ENCODE data around the gene FOXF1.

The FOXF1 gene

DNA sequence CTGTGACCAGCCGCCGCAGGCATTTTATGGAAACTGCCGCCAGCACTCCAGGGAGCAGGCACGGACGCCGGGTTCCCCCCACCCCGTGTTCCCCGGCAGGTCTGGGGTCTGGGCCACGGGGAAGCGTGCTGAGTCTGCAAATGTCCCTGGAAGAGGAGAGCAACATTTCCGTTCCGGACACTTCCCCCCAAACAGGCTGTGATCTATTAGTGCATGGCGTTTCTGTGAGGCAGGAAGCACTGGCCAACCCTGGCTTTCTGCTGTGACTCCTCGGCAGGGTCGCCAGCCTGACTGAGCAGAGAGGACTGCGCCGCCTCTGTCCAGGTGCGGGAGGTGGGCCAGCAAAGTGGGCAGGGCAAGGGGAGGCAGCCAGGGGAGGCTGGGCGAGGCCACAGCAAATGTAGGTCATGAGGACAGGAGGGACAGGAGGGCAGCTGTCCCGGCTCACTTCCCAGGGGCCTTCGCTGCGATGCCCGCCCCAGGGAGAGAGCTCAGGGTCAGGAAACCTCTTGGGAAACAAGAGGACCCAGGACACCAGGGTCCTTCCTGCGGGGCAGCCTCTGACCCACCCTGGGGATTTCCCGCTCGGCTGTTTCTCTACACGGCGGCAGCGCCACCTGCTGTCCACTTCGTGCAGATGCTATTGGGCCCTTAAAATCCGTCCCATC lies 9.5 kb downstream of the FOXF1 start:
- DNase-seq = peak; percentile 57

DNA sequence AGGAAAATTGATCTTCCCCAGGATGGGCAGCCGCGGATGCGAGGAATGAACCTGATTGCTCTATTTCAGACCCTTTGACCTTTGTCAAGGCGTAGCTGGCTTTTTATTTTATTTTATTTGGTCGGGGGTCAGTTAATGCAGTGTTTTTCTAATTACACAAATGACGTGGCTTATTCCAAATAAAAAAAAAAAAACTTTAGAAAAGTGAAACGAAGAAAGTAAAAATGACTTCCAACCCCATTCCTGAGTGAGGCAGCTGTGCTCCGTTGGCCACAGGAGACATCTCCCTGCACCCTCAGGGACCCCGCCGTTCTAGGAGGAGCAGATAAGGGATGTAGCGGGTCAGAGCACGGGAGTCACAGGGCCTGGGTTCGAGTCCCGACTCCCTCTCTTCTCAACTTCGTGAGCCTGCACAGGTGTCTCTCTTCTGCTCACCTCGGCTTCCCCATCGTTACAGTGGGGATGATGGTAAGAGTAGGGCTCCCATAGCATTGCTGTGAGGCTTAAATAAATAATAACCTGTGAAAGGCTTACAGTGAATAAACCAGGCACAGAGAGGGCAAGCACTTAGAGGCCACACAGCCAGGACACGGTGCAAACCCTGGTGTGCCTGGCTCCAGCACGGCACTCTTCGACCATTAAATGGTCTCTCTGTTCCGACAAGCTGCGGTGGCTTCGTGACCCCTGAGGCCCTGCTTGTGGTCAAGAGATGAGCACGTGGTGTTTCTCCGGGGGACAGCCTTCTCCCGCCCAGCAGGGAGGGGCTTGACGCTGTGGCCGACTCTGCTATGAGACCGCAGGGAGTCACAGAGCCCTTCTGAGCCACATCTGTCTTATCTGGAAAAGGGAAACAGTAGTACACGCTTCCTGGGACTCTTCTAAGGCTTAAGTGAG lies 10.2 kb downstream of the FOXF1 start:
- no peak for DNase-seq

DNA sequence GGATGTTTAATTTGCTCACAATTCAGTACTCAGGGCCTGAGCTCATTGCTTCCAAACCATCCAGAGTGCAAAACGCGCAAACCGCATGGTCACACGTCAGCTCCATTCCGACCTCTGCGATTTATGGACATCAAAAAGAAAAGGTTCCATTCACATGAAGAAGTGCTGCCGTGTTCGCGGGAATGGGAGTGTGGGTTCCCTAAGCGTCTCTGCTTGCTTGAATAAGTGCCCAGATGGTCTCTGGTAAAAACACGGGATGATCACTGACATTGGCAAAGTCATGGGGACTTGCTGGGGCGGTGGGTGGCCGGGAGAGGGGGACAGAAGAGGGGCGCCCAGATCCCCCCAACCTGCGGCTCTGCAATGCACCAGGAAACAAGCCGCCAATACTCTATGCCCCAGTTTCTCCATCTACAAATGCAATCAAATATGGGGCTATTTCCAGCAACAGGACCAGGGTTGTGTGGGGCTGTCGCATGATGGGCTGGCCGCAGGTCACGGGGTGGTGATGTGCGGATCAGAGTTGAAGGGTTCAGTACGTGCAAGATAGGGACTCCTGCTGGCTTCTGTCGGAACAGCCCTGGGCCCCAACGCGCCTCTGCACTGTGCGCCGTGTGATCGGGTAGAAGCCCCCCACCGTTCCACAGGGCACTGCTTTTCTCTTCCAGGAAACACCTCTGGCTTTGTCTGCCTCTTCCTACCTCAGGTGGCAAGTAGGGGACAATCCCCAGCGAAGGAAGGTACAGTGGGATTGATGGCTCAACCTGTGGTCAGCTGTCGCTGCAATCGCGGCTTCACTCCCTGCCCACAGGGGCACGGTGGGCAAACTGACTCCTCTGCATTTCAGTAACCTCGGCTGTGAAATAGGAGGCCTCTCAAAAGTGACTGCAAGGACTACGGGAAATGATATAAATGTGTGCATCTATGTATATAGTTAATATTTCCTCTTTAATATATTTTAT lies 11.2 kb downstream of the FOXF1 start:
- no peak for DNase-seq

DNA sequence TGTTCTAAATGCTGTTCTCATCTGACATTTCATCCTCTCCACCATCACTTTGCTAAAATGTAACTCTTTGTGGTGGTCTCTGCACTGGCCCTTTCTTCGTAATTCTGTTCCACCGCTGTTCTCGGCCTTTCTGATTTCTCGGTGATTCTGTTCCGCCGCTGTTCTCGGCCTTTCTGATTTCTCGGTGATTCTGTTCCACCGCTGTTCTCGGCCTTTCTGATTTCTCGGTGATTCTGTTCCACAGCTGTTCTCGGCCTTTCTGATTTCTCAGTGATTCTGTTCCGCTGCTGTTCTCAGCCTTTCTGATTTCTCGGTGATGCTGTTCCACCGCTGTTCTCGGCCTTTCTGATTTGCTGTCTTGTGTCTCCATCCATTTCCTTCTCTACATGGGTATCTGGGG lies 12.3 kb downstream of the FOXF1 start:
- no peak for DNase-seq

DNA sequence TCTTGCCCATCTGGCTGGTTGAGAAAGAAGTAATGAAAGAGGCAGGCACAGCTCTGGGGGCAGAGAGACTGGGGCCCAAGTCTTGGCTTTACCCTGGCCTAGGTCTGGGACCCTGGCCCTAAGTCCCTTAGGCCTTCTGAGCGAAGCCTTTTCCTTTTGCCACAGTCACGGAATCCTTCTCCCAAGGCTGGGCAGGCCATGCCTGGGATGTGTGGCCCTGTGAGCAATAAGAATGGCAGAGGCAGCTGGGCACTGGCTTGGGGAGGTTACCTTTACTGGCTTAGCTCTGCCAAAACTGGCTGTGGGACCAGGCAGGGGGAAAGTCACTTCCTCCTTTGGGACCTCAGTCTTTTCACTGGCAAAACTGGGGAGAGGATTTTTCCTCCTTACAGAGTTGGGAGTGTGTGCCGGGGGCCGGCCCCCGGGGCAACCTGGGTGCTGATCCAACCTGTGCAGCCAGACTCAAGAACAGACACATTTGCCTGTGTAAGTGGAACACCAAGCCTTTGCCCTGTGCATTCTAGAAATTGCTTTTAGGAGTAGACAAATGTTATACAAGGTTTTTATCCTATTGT lies 12.9 kb downstream of the FOXF1 start:
- no peak for DNase-seq

DNA sequence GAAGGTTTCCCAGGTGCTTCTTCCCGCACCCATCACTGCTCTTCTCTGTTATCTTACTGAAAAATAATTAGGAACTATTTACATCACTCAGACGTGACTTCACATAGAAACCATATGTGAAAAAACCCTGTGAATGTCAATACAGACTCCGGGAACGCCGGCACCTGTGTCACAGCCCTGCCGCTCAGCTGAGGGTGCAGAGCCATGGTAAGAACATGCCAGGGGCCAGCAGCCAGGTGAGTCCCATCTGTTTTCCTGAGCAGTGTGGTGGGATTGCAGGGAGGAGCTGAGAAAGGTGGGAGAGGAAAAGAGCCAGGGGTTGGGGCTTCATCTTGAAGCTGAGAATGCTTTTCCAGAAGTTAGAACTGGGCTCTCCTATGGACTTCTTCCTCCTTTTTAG lies 13.7 kb downstream of the FOXF1 start:
- DNase-seq = no peak

DNA sequence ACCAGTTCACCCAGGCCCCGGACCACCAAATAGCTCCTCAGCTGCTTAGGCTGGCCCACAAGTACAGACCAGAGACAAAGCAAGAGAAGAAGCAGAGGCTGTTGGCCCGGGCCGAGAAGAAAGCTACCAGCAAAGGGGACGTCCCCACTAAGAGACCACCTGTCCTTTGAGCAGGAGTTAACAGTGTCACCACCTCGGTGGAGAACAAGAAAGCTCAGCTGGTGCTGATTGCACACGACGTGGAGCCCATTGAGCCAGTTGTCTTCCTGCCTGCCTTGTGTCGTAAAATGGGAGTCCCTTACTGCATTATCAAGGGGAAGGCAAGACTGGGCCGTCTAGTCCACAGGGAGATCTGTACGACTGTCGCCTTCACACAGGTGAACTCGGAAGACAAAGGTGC lies 15.4 kb downstream of the FOXF1 start:
- no peak for DNase-seq

DNA sequence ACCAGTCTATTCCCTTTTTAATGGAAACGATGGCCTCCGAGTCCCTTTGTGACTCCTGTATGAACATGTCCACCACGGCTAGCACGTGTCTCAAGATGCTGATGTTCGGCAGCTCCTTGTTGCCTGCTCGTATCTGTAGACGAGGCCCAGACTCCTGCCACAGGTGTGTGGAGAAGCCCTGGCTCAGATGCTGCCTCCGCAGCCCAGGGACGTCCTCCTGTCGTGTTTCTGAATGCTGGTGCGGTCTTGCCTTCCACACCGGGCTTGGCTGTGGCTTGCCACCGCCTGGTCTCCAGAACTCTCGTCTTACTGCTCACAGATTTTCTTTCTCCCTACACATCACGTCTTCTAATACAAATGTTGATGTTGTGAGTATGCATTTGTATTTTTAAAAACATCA lies 17.0 kb downstream of the FOXF1 start:
- no peak for DNase-seq

DNA sequence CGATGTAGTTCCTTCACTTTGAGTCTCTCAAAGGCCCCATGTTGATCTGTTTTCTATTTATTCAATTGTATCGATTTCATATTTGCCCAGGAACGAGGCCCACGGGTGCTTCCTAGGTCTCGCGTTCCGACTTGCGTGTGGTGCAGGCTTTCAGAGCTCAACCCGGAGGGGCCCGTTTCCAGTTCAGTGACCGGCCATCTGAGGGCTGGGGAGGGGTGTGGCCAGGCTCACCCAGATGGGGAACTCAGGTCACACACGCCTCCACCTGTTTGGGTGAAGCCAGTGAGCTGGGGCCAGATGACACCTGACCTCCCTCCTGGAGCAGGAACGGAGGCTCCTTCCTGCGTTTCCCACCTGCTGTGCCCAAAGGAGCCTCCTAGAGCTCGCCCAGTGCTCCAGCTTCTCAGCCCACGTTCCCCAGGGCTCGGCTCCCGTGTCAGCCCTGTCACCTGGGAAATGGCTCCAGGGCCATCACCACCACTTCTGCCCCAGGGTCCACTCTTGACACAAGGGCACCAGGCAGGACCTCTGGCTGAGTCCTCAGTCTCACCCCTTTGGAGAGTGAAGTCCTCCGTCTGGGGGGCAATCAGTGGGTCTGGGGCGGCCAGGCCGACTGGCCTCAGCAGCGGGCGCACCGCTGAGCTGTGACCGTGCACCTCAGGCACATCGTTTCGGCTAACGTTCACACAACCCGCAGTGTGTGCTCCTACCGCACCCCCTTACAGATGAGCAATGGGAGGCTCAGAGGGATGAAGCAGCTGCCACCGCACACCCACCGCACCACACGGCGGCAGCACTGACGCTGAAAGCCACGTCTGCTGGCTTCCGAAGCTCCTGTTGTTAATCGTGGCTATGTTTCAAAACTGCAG lies 18.0 kb downstream of the FOXF1 start:
- DNase-seq = no peak

DNA sequence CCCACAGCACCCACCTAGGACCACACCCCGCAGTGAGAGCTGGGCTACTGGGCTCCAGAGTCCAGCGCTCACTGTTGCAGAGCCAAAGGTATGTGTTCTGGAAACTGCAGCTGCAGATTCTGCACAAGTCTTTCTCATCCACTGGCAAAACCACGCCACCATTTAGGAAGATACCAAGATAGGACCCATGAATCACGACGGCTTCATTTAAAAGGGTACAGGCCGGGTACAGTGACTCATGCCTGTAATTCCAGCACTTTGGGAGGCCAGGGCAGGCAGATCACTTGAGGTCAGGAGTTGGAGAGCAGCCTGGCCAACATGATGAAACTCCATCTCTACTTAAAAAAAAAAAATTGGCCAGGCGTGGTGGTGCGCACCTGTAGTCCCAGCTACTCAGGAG lies 18.8 kb downstream of the FOXF1 start:
- no peak for DNase-seq

DNA sequence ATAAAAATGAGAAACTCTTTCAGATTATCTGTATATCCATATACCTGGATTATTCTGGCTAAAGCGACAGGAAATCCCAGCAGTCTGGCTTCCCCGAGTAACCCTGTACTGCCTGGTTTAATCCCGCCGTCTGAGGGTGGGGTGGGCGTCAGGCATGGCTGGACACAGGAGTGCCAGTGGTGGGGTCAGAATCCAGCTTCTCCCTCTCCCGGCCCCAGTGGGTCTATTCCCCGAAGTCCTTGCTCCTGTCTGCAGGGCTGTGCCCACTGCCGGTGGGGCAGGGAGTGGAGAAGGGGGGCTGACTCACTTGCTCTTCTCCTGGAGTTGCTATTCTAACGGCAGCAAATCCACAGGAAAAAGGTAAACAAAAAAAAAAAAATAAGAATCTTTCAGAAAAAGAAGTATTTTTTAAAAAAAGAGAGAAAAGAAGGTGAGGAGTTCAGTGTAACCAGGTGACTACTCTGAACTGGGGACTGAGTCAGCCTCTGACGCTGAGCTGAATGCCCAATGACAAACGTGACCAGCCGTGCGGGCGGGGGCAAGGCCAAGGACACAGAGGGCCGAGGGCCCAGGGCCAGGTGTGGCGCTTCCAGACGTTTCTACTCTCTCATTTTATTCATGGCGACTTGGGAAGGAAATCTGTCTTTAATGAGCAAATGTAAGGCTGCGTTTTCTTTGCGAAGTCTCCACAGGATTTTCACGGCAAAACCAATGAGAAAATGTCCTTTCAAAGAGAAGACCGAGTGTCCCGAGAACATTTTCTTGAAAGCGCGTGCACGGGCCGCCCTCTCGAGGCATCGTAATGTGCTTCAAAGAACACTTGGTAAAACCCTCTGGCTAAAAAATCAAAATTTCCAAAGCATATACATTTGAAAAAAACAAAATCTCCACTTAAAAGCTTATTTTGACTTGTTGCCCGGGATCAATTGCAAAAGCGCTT lies 20.2 kb downstream of the FOXF1 start:
- DNase-seq = no peak

DNA sequence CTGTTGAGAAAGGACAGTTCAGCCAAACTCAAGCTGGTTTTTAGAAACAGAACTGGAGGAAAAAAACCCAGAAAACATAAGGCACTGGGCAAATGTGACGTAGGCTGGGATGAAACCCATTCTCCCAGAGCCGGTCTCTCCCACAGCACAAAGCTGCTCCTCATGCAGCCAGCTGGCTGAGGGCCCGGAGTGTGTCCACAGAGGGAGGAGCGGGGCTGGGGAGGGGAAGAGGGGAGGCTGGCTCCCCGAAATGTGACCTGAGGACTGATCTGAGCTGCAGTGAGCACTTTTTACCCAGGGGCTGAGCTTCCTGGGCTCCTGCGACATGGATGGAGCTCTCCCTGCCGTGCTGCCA lies 20.8 kb downstream of the FOXF1 start:
- DNase-seq = no peak

DNA sequence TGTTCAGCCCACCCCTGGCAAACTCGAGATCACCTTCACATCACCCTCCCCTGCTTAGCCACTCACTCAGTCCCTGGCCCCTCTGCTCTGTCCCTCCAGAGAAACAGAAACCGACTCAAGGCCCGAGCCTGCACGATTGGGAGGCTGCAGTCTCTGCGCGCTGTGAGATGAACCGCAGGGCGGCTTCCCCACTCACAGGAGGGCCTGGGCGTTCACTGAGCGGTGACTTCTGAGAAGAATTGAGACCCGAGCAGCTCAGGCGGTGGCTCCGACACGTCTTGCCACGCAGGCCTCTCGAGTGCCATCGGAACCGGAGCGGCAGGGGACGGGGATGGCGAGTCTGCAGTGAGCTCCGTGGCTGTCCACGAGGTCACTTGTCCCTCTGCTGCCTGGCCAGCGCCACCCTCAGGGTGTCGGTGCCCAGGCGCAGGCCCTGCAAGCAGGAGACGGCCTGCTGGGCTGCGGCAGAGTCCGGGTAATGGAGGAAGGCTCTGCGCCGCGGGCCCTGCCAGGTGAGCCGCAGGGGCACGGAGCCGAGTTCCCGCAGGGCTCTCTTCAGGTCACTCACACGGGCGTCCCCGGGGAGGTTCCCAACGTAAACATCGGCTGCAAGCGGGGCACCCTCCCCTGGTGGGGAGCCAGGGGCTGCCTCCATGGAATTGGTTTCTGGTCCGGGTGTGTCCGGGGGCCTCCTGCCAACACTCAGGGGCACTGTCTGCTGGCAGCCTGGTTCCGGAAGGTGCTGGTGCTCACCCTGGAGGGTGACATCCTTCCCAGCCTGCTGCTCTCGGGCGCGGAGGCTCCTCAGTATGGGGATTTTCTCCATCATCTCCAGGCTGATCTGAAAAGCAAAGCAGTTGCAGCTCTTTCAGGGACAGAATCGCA lies 21.6 kb downstream of the FOXF1 start:
- DNase-seq = no peak

DNA sequence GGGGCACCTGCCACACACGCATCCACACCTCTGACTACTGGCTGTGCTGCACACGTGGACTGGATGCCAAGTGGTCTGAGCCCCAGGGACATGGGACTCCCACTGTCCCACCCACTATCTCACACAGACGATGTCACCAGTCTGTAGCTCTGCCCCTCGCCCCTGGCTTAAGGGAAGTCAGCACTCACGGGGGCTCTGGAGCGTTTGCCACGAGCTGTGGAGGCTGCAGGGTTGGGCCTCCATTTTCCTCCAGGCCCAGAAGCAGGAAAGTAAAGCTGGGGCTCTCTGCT lies 22.1 kb downstream of the FOXF1 start:
- no peak for DNase-seq

DNA sequence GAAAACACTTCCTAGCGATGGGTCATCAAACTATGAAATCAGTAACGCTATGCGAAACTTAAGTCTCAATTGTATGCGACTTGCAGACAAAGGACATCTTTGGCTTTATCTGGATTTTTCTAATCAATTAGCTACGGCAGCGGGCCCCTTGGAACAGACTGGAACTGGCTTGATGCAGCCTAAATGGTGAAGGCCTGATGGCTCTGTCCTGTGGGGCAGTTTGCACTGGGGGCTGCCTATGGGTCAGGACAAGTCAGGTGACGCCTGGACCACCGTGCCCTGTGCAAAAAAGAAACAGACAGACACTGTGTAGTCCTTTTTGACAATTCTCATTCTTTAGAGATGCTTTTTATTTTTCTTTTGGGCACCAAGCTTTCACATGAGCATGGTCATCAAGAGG lies 22.7 kb downstream of the FOXF1 start:
- no peak for DNase-seq

DNA sequence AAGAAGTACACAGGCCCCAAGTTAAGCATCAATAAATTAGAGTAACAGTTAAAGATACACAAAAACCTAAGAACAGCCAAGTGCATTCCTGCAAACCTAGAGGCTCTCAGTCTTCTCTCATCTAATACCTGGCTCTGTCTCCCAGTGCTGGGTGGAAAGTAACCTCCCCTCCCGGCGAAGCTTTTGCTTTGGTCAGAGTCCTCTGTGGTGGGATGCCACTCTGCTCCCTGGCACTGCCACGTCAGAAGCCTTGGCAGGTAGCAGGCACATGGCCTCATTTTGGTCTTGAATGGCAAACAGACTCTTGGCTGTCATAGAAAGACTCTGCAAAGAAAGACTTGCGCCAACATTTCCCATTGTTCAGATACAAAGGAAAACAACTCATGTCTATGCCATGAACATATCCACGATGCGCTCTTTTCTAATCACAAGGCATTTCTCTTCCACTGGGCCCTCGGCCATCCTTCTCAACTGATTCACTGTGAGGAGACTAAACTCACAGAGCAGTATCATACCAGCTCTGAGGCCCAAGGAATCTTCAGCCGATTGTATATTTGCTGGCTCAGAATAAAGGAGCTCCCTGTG lies 23.5 kb downstream of the FOXF1 start:
- DNase-seq = no peak

DNA sequence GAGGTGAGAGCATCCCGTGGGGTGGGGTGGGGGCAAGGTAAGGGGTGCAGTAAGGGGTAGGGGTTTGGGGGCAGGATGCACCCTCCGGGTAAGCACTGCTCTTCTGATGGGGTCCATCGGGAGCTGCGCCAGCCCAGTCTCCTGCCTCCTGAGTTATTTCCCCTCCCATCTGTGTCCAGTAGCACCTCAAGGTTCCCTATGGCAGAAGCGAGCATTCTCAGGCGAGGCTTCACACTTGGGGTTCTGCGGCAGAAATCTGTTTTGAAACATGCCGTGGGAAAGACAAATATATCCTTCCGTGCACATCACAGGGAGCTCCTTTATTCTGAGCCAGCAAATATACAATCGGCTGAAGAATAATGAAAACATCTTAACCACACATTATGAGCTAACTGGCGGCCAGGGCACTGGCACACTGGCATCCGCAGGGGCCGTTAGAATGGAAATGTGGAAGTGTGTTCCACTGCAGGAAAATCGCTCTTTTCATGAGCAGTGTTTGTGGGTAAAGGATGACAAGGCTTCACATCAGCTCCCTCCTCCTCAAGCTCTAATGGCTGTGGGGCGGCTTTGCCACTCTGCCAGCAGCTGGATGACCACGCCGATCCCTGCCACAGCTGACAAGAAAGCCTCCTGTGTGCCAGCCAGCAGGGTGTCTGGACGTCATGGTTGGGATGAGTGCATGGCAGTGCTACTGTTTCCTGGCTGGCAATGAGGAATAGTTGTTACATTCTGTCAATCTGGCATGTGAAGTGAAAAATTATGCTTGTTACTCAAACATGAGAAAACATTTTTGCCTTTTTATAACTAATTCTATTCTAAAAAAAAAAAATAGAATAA lies 24.7 kb downstream of the FOXF1 start:
- no peak for DNase-seq

DNA sequence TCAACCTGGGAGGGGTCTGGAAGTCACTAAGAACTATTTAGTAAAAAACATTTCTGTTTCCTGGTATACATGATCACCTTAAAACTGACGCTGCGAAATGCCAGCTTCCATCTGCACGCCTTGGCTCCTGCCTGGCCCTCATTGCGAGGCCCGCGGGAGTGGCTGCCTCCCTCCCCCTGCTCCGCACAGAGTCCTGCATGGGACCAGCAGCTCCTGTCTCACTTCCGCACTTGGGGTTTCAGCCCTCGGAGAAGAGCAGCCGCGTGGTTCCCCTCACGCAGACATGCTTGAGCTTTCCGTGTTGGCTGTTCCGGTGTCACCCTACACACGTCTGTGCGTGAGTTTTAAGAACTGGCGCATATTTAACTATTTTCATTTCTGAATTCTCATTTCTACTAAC lies 26.3 kb downstream of the FOXF1 start:
- DNase-seq = no peak

DNA sequence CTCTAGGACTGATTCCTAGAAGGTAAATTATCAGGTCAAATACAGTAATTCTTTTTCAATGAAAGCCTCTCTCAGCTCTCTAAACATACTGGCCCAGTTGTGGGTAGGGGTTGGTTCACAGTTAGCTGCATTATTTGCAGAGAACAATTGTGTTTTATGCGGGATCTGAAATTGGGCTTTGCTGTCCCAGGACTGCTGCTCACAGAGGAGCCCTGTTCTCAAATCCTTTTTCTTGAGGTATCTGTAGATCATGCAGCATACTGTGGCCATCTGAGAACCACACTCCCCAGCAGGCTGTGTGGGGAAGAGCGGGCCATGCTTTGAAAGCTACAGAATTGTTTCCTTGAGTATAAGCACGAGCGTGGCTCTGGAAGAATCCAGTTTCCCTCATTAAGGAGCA lies 27.2 kb downstream of the FOXF1 start:
- no peak for DNase-seq

Measured in DMS53 (cell line).